Measurements from ENCODE around the gene PAQR8.

PAQR8 gene

DNA sequence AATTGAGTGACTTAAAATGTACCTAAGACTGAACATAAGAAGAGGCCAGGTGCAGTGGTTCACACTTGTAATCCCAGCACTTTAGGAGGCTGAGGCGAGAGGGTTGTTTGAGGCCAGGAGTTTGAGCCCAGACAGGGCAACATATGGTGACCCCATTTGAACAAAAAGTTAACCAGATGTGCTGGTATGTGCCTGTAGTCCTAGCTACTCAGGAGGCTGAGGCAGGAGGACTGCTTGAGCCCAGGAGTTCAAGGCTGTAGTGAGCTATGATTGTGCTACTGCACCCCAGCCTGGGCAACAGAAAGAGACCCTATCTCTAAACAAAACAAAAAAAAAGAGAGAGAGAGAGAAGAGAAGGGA lies 10.1 kb upstream of the PAQR8 start:
- Histone ChIP-seq H3K4me3 (ENCODE audit: extremely low read depth, insufficient read depth, low read length, poor library complexity, severe bottlenecking) (no peak overlapping the region), H3K9me3 (ENCODE audit: control insufficient read depth, low read length) (no peaks in the 10 kb centered on the region), H3K36me3 (ENCODE audit: control insufficient read depth, insufficient read depth, low read length) (no peaks in the 10 kb centered on the region), H3K4me1 (ENCODE audit: control insufficient read depth, insufficient read depth, low read length, poor library complexity, severe bottlenecking) (peaks cover 16% of the 10 kb centered on the region), H3K27ac (ENCODE audit: low read depth, low read length, severe bottlenecking) (peak overlapping the region; percentile 71)
- 87 to 100% methylated on average over 1 of the region's 1 CpG for WGBS, 2 experiments (ENCODE audit: insufficient coverage in 2 of 2)

DNA sequence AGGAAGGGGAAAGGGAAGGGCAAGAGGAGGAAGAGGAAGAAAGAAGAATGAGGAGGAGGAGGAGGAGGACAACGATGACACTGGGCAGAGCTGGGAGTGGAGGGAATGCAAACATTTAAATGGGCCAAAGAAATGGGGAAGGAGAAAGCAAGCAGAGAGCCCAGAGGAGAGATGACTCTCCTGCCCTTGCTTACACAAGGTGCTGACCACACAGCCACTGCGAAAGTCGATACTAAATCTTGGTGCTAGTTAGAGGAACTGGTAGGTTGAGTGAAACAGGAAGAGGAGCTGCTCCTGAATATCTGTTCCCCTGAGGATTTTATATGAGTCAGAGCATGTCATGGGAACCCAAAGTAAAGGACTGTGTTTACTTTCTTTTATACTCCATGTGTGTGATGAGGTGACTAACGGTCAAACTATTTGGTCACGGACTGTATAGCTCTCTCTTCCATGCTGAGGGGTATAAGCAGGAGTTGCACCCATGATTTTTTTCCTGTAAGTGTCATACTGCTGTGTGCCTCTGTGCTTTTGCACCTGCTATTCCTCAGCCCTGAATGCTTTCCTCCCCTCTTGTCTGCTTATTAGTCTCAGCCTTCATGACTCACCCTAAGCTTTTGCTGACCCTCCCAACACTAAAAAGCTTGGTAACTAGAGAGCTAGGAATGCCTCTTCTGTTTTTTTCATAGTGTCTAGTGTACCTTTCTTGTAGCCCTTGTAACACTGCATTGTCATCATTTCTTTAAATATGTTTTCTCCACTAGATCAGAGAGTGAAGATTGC lies 9.5 kb upstream of the PAQR8 start:
- Histone ChIP-seq H3K9me3 (ENCODE audit: control insufficient read depth, low read length) (no peaks in the 10 kb centered on the region), H3K4me3 (ENCODE audit: extremely low read depth, insufficient read depth, low read length, poor library complexity, severe bottlenecking) (no peak overlapping the region), H3K27ac (ENCODE audit: low read depth, low read length, severe bottlenecking) (peak overlapping the region; percentile 71), H3K4me1 (ENCODE audit: control insufficient read depth, insufficient read depth, low read length, poor library complexity, severe bottlenecking) (peaks cover 16% of the 10 kb centered on the region), H3K36me3 (ENCODE audit: control insufficient read depth, insufficient read depth, low read length) (no peaks in the 10 kb centered on the region)
- 43 to 51% methylated on average over 5 of the region's 5 CpGs for WGBS, 2 experiments (ENCODE audit: insufficient coverage in 2 of 2)

DNA sequence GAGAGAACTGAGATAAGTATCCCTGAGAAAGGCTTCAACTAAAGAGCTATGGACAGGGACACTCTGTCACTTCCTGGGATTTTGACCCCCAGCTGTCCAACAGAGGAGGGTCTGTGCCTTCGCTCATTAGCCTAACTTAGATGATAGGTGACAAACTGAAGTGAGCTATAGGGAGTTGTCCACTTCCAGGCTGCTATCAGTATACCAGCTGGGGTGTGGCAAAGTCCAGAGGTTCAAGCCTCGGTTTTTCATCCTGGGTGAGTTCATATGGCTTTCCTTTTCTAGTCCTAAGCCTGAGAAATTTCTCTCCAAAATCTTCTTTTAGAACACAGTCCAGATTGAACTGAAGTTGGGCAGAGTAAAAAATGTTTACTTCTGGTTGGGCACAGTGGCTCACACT lies 5.9 kb upstream of the PAQR8 start:
- Histone ChIP-seq H3K4me3 (ENCODE audit: extremely low read depth, insufficient read depth, low read length, poor library complexity, severe bottlenecking) (no peak overlapping the region), H3K27ac (ENCODE audit: low read depth, low read length, severe bottlenecking) (no peak overlapping the region), H3K9me3 (ENCODE audit: control insufficient read depth, low read length) (no peaks in the 10 kb centered on the region), H3K4me1 (ENCODE audit: control insufficient read depth, insufficient read depth, low read length, poor library complexity, severe bottlenecking) (peaks cover 21% of the 10 kb centered on the region), H3K36me3 (ENCODE audit: control insufficient read depth, insufficient read depth, low read length) (no peaks in the 10 kb centered on the region)
- WGBS, 2 experiments (ENCODE audit: insufficient coverage in 2 of 2) = 0 to 50% methylated on average over 1 to 2 of the region's 2 CpGs

DNA sequence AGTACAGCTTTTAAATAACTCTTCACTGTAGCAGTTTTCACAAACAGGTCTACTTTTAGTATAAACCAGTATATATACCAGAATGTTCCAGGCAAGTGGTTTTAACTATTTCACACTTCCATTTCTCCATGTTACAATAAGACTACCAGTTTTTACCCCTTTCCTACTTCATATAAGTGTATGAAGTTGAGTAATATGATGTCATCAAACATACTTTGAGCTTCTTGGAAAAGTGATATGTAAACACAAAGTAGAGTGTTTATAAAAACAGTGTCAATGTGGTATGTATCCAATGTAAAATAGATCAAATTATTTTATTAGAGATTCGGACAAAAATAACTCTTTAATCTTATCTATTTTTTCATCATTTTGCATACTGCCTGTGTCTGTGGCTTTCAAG lies 2.5 kb upstream of the PAQR8 start:
- Histone ChIP-seq H3K4me1 (ENCODE audit: control insufficient read depth, insufficient read depth, low read length, poor library complexity, severe bottlenecking) (peaks cover 11% of the 10 kb centered on the region), H3K36me3 (ENCODE audit: control insufficient read depth, insufficient read depth, low read length) (no peaks in the 10 kb centered on the region), H3K27ac (ENCODE audit: low read depth, low read length, severe bottlenecking) (peak overlapping the region; percentile 92), H3K9me3 (ENCODE audit: control insufficient read depth, low read length) (no peaks in the 10 kb centered on the region), H3K4me3 (ENCODE audit: extremely low read depth, insufficient read depth, low read length, poor library complexity, severe bottlenecking) (no peak overlapping the region)
- WGBS, 2 experiments (ENCODE audit: insufficient coverage in 2 of 2) = no CpG with 5 or more reads among the region's 1 CpG

DNA sequence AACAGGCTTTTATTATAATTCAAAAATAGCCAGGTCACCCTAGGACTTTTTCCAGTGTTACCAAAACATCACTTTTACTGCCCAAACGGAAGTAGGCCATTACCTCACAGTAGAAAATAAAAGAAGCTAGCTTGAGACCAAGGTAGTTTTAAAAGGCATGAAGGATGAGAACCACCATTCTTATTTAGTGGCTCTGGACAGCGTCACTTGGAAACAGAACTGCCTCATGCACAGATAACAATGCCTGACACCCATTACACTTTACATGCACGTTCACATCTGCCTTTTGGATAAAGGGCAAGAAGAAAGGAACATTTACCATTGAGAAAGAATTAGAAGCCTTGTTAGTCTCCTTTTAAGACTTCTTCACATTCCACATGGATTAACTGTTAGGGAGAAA lies 1.9 kb upstream of the PAQR8 start:
- peak overlapping the region; percentile 92 for H3K27ac ChIP-seq (ENCODE audit: low read depth, low read length, severe bottlenecking)
- 80% methylated on average over 1 of the region's 3 CpGs; no CpG with 5 or more reads in 1 of the 2 experiments for WGBS, 2 experiments (ENCODE audit: insufficient coverage in 2 of 2)
- H3K4me1 ChIP-seq (ENCODE audit: control insufficient read depth, insufficient read depth, low read length, poor library complexity, severe bottlenecking) = peaks cover 11% of the 10 kb centered on the region
- no peak overlapping the region for H3K4me3 ChIP-seq (ENCODE audit: extremely low read depth, insufficient read depth, low read length, poor library complexity, severe bottlenecking)
- no peaks in the 10 kb centered on the region for H3K9me3 ChIP-seq (ENCODE audit: control insufficient read depth, low read length)
- H3K36me3 ChIP-seq (ENCODE audit: control insufficient read depth, insufficient read depth, low read length) = no peaks in the 10 kb centered on the region

DNA sequence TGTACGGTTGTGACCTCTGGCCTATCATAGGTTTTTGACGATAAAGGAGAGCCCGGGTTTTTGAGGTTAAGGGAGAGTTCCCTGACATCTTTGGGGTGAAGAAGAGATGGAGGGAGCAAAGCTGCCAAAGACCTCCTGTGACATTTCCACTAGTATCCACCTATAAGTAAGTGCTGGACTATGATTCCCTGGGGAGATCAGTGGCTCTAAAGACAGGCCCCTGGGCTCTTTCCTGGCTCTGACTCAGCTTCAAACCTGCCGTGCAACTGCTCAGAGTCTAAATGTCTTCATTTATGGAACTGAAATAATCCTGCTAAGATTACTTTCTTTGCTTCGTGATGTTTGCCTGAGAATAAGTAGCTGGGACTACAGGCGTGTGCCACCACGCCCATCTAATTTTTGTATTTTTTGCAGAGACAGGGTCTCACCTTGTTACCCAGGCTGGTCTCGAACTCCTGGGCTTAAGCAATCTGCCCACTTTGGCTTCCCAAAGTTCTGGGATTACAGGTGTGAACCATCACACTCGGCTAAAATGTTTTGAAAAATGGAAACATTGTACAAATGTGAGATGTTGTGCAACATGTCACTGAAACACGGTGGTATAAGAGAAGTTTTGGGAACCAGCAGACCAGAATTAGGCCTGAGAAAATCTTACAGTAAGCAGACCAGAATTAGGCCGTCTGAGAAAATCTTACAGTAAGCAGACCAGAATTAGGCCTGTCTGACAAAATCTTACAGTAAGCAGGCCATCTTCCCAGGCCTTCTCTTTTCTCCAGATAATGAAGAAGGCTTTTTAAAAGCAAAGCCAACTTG lies 1.1 kb upstream of the PAQR8 start:
- Histone ChIP-seq H3K27ac (ENCODE audit: low read depth, low read length, severe bottlenecking) (peak overlapping the region; percentile 92), H3K4me3 (ENCODE audit: extremely low read depth, insufficient read depth, low read length, poor library complexity, severe bottlenecking) (no peak overlapping the region), H3K4me1 (ENCODE audit: control insufficient read depth, insufficient read depth, low read length, poor library complexity, severe bottlenecking) (peaks cover 11% of the 10 kb centered on the region), H3K9me3 (ENCODE audit: control insufficient read depth, low read length) (no peaks in the 10 kb centered on the region), H3K36me3 (ENCODE audit: control insufficient read depth, insufficient read depth, low read length) (no peaks in the 10 kb centered on the region)
- WGBS, 2 experiments (ENCODE audit: insufficient coverage in 2 of 2) = 87 to 88% methylated on average over 8 to 9 of the region's 11 CpGs

DNA sequence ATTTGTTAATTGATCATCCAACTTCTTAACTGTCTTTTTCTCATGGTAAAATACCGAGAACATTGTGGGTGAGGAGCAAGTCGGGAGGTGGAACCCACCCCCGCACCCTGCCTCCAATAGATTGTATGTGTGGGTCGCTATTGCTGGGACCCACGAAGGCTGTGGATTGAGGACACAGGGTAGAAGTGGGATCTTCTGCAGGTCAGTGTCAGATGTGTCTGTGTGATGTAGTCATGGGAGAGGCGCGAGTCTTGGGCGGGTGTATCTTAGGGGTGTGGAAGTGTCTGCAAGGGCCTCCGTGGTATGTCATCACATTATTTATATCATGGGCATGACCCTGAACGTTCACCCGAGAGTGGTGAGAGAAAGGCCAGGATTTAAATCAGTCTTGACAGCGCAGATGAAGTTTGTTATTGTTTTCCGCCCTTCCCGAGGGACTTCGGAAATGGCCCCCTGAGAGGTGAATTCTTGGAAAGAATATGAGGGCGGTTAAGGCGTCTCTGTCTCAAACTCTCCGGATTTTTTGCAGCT lies 472 bp upstream of the PAQR8 start:
- Histone ChIP-seq H3K4me3 (ENCODE audit: extremely low read depth, insufficient read depth, low read length, poor library complexity, severe bottlenecking) (peak overlapping the region; percentile 80), H3K4me1 (ENCODE audit: control insufficient read depth, insufficient read depth, low read length, poor library complexity, severe bottlenecking) (peaks cover 11% of the 10 kb centered on the region), H3K36me3 (ENCODE audit: control insufficient read depth, insufficient read depth, low read length) (no peaks in the 10 kb centered on the region), H3K27ac (ENCODE audit: low read depth, low read length, severe bottlenecking) (peak overlapping the region; percentile 92), H3K9me3 (ENCODE audit: control insufficient read depth, low read length) (no peaks in the 10 kb centered on the region)
- WGBS, 2 experiments (ENCODE audit: insufficient coverage in 2 of 2) = 13 to 29% methylated on average over 14 of the region's 18 CpGs

DNA sequence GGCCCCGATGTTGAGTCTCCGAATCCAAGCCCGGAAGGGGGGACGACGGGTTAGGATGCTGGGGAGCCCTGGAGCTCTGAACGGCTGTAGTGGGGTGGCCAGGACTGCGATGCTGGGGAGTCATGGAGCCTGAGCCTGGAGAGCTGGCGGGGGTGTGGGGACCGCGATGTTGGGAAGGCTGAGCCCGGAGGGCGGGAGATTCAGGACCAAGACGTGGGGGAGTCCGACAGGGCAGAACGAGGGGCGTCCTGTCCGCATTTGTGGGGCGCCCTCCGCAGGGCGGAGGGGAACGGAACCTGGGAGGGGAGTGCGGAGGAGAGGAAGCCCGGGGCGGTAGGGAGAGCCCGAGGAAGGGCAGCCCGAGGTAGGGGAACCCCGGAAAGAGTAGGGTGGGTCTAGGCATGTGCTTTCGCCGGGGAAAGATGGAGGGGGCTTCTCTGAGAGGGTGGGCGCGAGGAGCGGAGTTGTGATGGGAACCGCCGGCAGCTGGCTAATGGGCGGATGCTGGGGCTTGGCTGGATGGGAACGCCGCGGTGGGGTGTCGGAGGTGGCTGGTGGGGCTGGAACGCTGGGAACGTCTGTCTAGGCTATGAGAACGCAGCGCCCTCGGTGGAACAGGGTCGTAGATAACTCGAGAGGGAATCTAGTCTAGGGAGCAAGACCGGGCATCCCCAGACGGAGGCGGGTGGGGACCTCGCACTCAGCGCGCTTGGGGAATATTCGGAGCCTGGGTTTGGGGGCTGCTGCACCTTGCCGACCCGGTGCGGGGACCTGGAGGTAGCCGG lies 684 bp downstream of the PAQR8 start:
- H3K4me1 ChIP-seq (ENCODE audit: control insufficient read depth, insufficient read depth, low read length, poor library complexity, severe bottlenecking) = peaks cover 11% of the 10 kb centered on the region
- peak overlapping the region; percentile 80 for H3K4me3 ChIP-seq (ENCODE audit: extremely low read depth, insufficient read depth, low read length, poor library complexity, severe bottlenecking)
- peak overlapping the region; percentile 92 for H3K27ac ChIP-seq (ENCODE audit: low read depth, low read length, severe bottlenecking)
- no peaks in the 10 kb centered on the region for H3K9me3 ChIP-seq (ENCODE audit: control insufficient read depth, low read length)
- H3K36me3 ChIP-seq (ENCODE audit: control insufficient read depth, insufficient read depth, low read length) = peaks cover 7% of the 10 kb centered on the region
- 2 to 5% methylated on average over 39 to 46 of the region's 57 CpGs for WGBS, 2 experiments (ENCODE audit: insufficient coverage in 2 of 2)

DNA sequence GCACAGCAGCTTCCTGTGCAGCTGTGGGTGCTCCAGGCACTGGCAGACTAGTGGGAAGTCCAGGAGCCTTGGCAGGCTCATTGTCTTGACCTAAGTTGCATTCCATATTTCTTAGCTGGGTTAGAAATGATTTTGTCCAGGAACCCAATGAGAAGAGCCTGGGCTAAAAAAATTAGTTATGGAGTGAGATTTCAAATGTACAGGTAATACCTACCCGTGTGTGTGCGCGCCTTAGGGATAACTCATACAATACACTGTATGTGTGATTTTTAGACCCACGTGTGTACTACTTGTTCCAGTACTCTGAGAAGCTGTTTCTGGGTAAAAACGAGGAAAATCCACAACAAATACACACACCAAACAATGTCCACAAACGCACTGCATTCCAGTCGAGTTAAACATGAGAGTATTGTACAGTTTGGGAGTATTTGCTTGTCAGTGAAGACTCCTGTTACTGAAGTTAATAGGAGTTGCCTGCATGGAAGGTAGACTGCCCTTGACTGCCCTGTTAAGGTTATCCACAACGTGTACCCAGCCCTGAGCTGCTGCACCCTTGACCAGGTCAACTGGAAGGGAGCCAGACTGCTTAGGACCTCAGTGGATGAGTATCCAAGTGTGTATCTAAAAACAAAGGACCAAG lies 1.4 kb downstream of the PAQR8 start:
- Histone ChIP-seq H3K9me3 (ENCODE audit: control insufficient read depth, low read length) (no peaks in the 10 kb centered on the region), H3K27ac (ENCODE audit: low read depth, low read length, severe bottlenecking) (no peak overlapping the region), H3K4me3 (ENCODE audit: extremely low read depth, insufficient read depth, low read length, poor library complexity, severe bottlenecking) (peak overlapping the region; percentile 80), H3K36me3 (ENCODE audit: control insufficient read depth, insufficient read depth, low read length) (peaks cover 11% of the 10 kb centered on the region), H3K4me1 (ENCODE audit: control insufficient read depth, insufficient read depth, low read length, poor library complexity, severe bottlenecking) (peaks cover 11% of the 10 kb centered on the region)
- WGBS, 2 experiments (ENCODE audit: insufficient coverage in 2 of 2) = 46 to 67% methylated on average over 1 of the region's 8 CpGs

Data from mesodermal cell (in vitro differentiated cells).